A549 (cell line): ENCODE data around the gene SMTNL2. TPM values are rescaled to one million over a fixed set of nuclear protein-coding genes. Genes with fewer than 3 reads are reported as not detected.

Source experiments
- ATAC-seq, 2 experiments: fragments of 200-7000 bp in 1 of 2; fragments of >200 bp in 1 of 2; cut with Nextera tagmentation in 1 of 2; cut with Tn5 transposase in 1 of 2; 3 replicates each; pipeline versions ENCODE4 v1.8.0 to v1.9.1; 2018 to 2020; ENCODE audit warnings: mild to moderate bottlenecking in 1 of 2, moderate library complexity in 1 of 2
- CTCF ChIA-PET: fragments of 300-600 bp; sonication (Branson Sonifier 250); formaldehyde crosslinking; extraction: SDS; loops from one replicate; lab custom pipeline; 2021; ENCODE audit warnings: antibody characterized with exemption, inconsistent platforms; lab: Yijun Ruan, JAX
- POLR2A ChIA-PET: fragments of 350-600 bp; formaldehyde crosslinking; extraction: SDS; loops from one replicate; lab custom pipeline; 2021; ENCODE audit warnings: antibody characterized with exemption, inconsistent platforms; lab: Yijun Ruan, JAX
- DNase-seq, 2 experiments: peaks; one replicate each; pipeline versions ENCODE4 v3.0.0 to v3.0.0-alpha.2; 2011 to 2016; ENCODE audit warnings: low read depth in 1 of 2, low spot score in 1 of 2
- FAIRE-seq: peaks from 2 replicates; lab custom pipeline; 2011; peaks lifted over from hg19 to GRCh38; lab: Jason Lieb, UNC
- H3K27ac ChIP-seq, 2 experiments: fragments of >200 bp; sonication (Bioruptor Twin); formaldehyde crosslinking; 3 replicates each; pipeline ENCODE4 v1.5.1; 2016 to 2017
- H3K4me1 ChIP-seq: fragments of >200 bp; sonication (Bioruptor Twin); formaldehyde crosslinking; 3 replicates; pipeline ENCODE4 v1.6.1; 2016
- H3K4me2 ChIP-seq: fragments of >200 bp; sonication (Bioruptor Twin); formaldehyde crosslinking; 3 replicates; pipeline ENCODE4 v1.6.1; 2016
- H3K4me3 ChIP-seq: fragments of >200 bp; sonication (Bioruptor Twin); formaldehyde crosslinking; 3 replicates; pipeline ENCODE4 v1.5.1; 2016
- H3K9me3 ChIP-seq: fragments of >200 bp; sonication (Bioruptor Twin); formaldehyde crosslinking; 3 replicates; pipeline ENCODE4 v1.6.1; 2016
- CBX2 ChIP-seq: fragments of 200-600 bp; sonication (generic); IDR thresholded peaks from 2 replicates; pipeline ENCODE4 v1.6.1; 2016; ENCODE audit warnings: low read depth, mild to moderate bottlenecking, borderline replicate concordance
- CBX8 ChIP-seq: fragments of 200-600 bp; sonication (generic); IDR thresholded peaks from 2 replicates; pipeline ENCODE4 v1.6.1; 2016
- CHD4 ChIP-seq: fragments of 200-600 bp; sonication (generic); IDR thresholded peaks from 2 replicates; pipeline ENCODE4 v1.6.1; 2016; ENCODE audit warnings: antibody characterized with exemption, mild to moderate bottlenecking, borderline replicate concordance
- ELK1 ChIP-seq: fragments of 150-350 bp; IDR thresholded peaks from 2 replicates; pipeline ENCODE4 v1.6.1; 2014; ENCODE audit warnings: low read depth, mild to moderate bottlenecking, low read length
- FOSB ChIP-seq: fragments of 250-450 bp; sonication (Bioruptor Pico); IDR thresholded peaks from 2 replicates; pipeline ENCODE4 v1.5.0; 2020; ENCODE audit warnings: mild to moderate bottlenecking, moderate library complexity
- FOXS1 ChIP-seq: fragments of 250-450 bp; sonication (Bioruptor Pico); IDR thresholded peaks from 2 replicates; pipeline ENCODE4 v1.5.0; 2020; ENCODE audit warnings: mild to moderate bottlenecking, moderate library complexity
- HOXB13 ChIP-seq: fragments of 250-450 bp; sonication (Bioruptor Pico); IDR thresholded peaks from 2 replicates; pipeline ENCODE4 v1.5.0; 2020; ENCODE audit warnings: low read depth, mild to moderate bottlenecking, moderate library complexity
- JUN ChIP-seq, 2 experiments: fragments of >200 bp; sonication (Bioruptor Twin); formaldehyde crosslinking; IDR thresholded peaks; 2 replicates in 1 of 2; 3 replicates in 1 of 2; pipeline ENCODE4 v1.6.1; 2016 to 2017
- KDM5A ChIP-seq: fragments of 200-600 bp; sonication (generic); IDR thresholded peaks from 2 replicates; pipeline ENCODE4 v1.6.1; 2016; ENCODE audit warnings: antibody characterized with exemption, mild to moderate bottlenecking
- MAFK ChIP-seq: fragments of 450-650 bp; IDR thresholded peaks from 2 replicates; pipeline ENCODE4 v1.6.1; 2014; ENCODE audit not compliant: partially characterized antibody
- NPAS2 ChIP-seq: fragments of 250-450 bp; sonication (Bioruptor Pico); IDR thresholded peaks from 2 replicates; pipeline ENCODE4 v1.8.0; 2022; ENCODE audit warnings: mild to moderate bottlenecking, moderate library complexity, borderline replicate concordance
- NR3C1 ChIP-seq: fragments of >200 bp; sonication (Bioruptor Twin); formaldehyde crosslinking; IDR thresholded peaks from 3 replicates; pipeline ENCODE4 v1.6.1; 2017
- PBX3 ChIP-seq: IDR thresholded peaks from 2 replicates; pipeline ENCODE4 v1.6.1; 2012
- PHF8 ChIP-seq: fragments of 200-600 bp; sonication (generic); IDR thresholded peaks from 2 replicates; pipeline ENCODE4 v1.6.1; 2016; ENCODE audit warnings: low read depth, mild to moderate bottlenecking, antibody characterized with exemption, moderate library complexity, borderline replicate concordance
- POLR2A ChIP-seq: IDR thresholded peaks from 2 replicates; pipeline ENCODE4 v1.6.1; 2012; ENCODE audit warnings: mild to moderate bottlenecking, low read length
- RARB ChIP-seq: fragments of 250-450 bp; sonication (Bioruptor Pico); IDR thresholded peaks from 2 replicates; pipeline ENCODE4 v1.8.0; 2021; ENCODE audit warnings: mild to moderate bottlenecking, moderate library complexity
- RFX5 ChIP-seq: fragments of 450-650 bp; IDR thresholded peaks from 2 replicates; pipeline ENCODE4 v1.7.1; 2014; ENCODE audit warnings: antibody characterized with exemption, mild to moderate bottlenecking, moderate library complexity
- TFCP2L1 ChIP-seq: fragments of 250-450 bp; sonication (Bioruptor Pico); IDR thresholded peaks from 2 replicates; pipeline ENCODE4 v1.5.0; 2021; ENCODE audit warnings: mild to moderate bottlenecking
- TP53 ChIP-seq: fragments of 250-450 bp; sonication (Bioruptor Pico); IDR thresholded peaks from 2 replicates; pipeline ENCODE4 v1.5.0; 2021; ENCODE audit warnings: mild to moderate bottlenecking, moderate library complexity
- USF2 ChIP-seq: fragments of 450-650 bp; IDR thresholded peaks from 2 replicates; pipeline ENCODE4 v1.6.1; 2014; ENCODE audit warnings: antibody characterized with exemption
- ZC3H11A ChIP-seq: fragments of 450-650 bp; IDR thresholded peaks from 2 replicates; pipeline ENCODE4 v1.6.1; 2014; ENCODE audit warnings: antibody characterized with exemption, mild to moderate bottlenecking
- ZFP36 ChIP-seq: fragments of 450-650 bp; IDR thresholded peaks from 2 replicates; pipeline ENCODE4 v1.6.1; 2014; ENCODE audit warnings: borderline replicate concordance; ENCODE audit not compliant: partially characterized antibody
- ZSCAN20 ChIP-seq: fragments of 250-450 bp; sonication (Bioruptor Pico); IDR thresholded peaks from 2 replicates; pipeline ENCODE4 v1.8.0; 2022; ENCODE audit warnings: mild to moderate bottlenecking, moderate library complexity
- WGBS: methylation state at CpG from one replicate; pipeline ENCODE4 v1.1.6; 2017; ENCODE audit errors: missing lambda C conversion rate; 5-methylcytosine and 5-hydroxymethylcytosine counted together
- polyA plus RNA-seq, 4 experiments: library from polyadenylated mRNA; depleted of rRNA in 3 of 4; stranded (reverse); fragments of >200 nt; fragmentation: RNase III in 1 of 4; extraction: RNeasy Plus Mini Kit Qiagen cat#74134 plus additional on column Dnase treatment in 1 of 4; gene quantifications; 2 replicates in 3 of 4; 3 replicates in 1 of 4; pipeline ENCODE4 v1.2.3, GENCODE V29; 2011 to 2017
- TF ChIP-seq, protein P1 (sequence below): fragments of 200-600 bp; sonication (generic); IDR thresholded peaks from 2 replicates; pipeline ENCODE4 v1.6.1; 2016; ENCODE audit warnings: antibody characterized with exemption, mild to moderate bottlenecking, moderate library complexity

Gene SMTNL2
- polyA plus RNA-seq, 2 of the 4 experiments (the other 2 are of a cell fraction): 0.05 to 0.06 TPM

GRCh38 chr17:4626734-4627256, 42.5 kb downstream of the SMTNL2 start:
- Histone ChIP-seq H3K9me3 (peaks cover 9% of the 10 kb centered on the region), H3K27ac (no peak overlapping the region), H3K4me1 (no peaks in the 10 kb centered on the region), H3K4me2 (no peak overlapping the region), H3K4me3 (no peak overlapping the region)
- CTCF ChIA-PET: interaction anchor here (0.7 to 7.2 kb wide), 34 partner anchors 7 to 412 kb away, joined by 3 to 238 read pairs (median 6); partner anchors contain the start of genes GGT6 and SMTNL2
- WGBS: 69% methylated on average over 4 of the region's 4 CpGs
- DNase-seq: no peak
- TF ChIP-seq PHF8: no peak
- no peak for TF ChIP-seq FOSB
- TF ChIP-seq RFX5: no peak
- TF ChIP-seq MAFK: peak; percentile 85
- no peak for TF ChIP-seq PBX3
- POLR2A ChIA-PET: no interaction called here
- ATAC-seq: no peak
- no peak for FAIRE-seq

- POLR2A ChIA-PET: no interaction called here
- WGBS: 81% methylated on average over 8 of the region's 8 CpGs
- Histone ChIP-seq H3K9me3 (no peaks in the 10 kb centered on the region), H3K4me1 (no peaks in the 10 kb centered on the region), H3K27ac (no peak overlapping the region), H3K4me3 (no peak overlapping the region), H3K4me2 (no peak overlapping the region)
- CTCF ChIA-PET: interaction anchor here (1.2 to 6.6 kb wide), 6 partner anchors 9 to 258 kb away, joined by 3 to 78 read pairs (median 4); partner anchors contain the start of gene GGT6
- TF ChIP-seq ZC3H11A: no peak
- no peak for TF ChIP-seq CBX2
- TF ChIP-seq HOXB13 (CRISPR knock-in tag): no peak
- TF ChIP-seq ZSCAN20: no peak
- TF ChIP-seq KDM5A: no peak
- no peak for TF ChIP-seq TP53 (CRISPR knock-in tag)
- TF ChIP-seq NPAS2 (CRISPR knock-in tag): no peak
- TF ChIP-seq TFCP2L1 (CRISPR knock-in tag): no peak
- TF ChIP-seq, protein P1, sequence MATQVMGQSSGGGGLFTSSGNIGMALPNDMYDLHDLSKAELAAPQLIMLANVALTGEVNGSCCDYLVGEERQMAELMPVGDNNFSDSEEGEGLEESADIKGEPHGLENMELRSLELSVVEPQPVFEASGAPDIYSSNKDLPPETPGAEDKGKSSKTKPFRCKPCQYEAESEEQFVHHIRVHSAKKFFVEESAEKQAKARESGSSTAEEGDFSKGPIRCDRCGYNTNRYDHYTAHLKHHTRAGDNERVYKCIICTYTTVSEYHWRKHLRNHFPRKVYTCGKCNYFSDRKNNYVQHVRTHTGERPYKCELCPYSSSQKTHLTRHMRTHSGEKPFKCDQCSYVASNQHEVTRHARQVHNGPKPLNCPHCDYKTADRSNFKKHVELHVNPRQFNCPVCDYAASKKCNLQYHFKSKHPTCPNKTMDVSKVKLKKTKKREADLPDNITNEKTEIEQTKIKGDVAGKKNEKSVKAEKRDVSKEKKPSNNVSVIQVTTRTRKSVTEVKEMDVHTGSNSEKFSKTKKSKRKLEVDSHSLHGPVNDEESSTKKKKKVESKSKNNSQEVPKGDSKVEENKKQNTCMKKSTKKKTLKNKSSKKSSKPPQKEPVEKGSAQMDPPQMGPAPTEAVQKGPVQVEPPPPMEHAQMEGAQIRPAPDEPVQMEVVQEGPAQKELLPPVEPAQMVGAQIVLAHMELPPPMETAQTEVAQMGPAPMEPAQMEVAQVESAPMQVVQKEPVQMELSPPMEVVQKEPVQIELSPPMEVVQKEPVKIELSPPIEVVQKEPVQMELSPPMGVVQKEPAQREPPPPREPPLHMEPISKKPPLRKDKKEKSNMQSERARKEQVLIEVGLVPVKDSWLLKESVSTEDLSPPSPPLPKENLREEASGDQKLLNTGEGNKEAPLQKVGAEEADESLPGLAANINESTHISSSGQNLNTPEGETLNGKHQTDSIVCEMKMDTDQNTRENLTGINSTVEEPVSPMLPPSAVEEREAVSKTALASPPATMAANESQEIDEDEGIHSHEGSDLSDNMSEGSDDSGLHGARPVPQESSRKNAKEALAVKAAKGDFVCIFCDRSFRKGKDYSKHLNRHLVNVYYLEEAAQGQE: no peak
- TF ChIP-seq CBX8: no peak
- TF ChIP-seq USF2: no peak
- TF ChIP-seq JUN (IDR thresholded peaks at IDR 0.05): no peak
- TF ChIP-seq ELK1: no peak
- TF ChIP-seq FOXS1 (CRISPR knock-in tag): no peak
- no peak for TF ChIP-seq NR3C1
- no peak for TF ChIP-seq ZFP36
- no peak for TF ChIP-seq CHD4
- TF ChIP-seq RARB (CRISPR knock-in tag): no peak
- no peak for TF ChIP-seq PBX3
- TF ChIP-seq POLR2A: no peak
- FAIRE-seq (no peak), ATAC-seq (no peak), DNase-seq (no peak)
Observed at GRCh38 chr17:4631431-4631830, 47.1 kb downstream of the SMTNL2 start.
